ENCODE measurements around the gene PARL. TPM values are rescaled to one million over a fixed set of nuclear protein-coding genes. Genes with fewer than 3 reads are reported as not detected.

The PARL gene
- total and polyA plus RNA-seq, 9 of the 15 experiments (the other 6 are each of a cell fraction or from before 2014, with no cell fraction given) = 39.5 to 82.4 (median 57.4) TPM

GRCh38 chr3:183918178-183918577 is 33.5 kb upstream of the PARL start (continued):
- TF ChIP-seq ZBTB11 (CRISPR knock-in tag; IDR thresholded peaks at IDR 0.05) = no peak
- TF ChIP-seq ZNF253 (CRISPR knock-in tag; conservative IDR thresholded peaks at IDR 0.05) = no peak

GRCh38 chr3:183917776-183918175 is 33.1 kb upstream of the PARL start:
- POLR2A ChIA-PET = interaction anchor here (1.6 kb wide), 1 partner anchor 9 kb away, joined by 5 read pairs; no protein-coding TSS in a partner anchor
- no peak overlapping the region for H3K4me3 ChIP-seq
- WGBS (ENCODE audit: insufficient coverage, low coverage, missing lambda C conversion rate) = 35% methylated on average over 4 of the region's 4 CpGs
- ATAC-seq = no peak; the same call in 2 of the 3 replicates
- no peak overlapping the region for H3K9ac ChIP-seq (ENCODE audit: insufficient read depth in 1 of 2, low read depth in 2 of 2, low read length in 2 of 2)
- H4K20me1 ChIP-seq (replicated peaks; ENCODE audit: control insufficient read depth, insufficient read depth, low read length) = no peaks in the 10 kb centered on the region
- H3K27me3 ChIP-seq (ENCODE audit: control insufficient read depth in 2 of 2, insufficient read depth in 2 of 2, low read length in 2 of 2) = no peaks in the 10 kb centered on the region
- intact Hi-C loops (cut with micrococcal nuclease) (no loop called here), in situ Hi-C loops (cut with MboI) (no loop called here)
- CTCF ChIA-PET (ENCODE audit: low intra/inter-chr PET ratio) = no interaction called here
- TF ChIP-seq NFIC (IDR thresholded peaks at IDR 0.05) (peak; percentile 19; the same call in 1 of the 2 replicates), HSF4 (CRISPR knock-in tag; IDR thresholded peaks at IDR 0.05; ENCODE audit: borderline replicate concordance) (no peak)
- BruUV-seq (replicated peaks) = no TSS peak
- H3K4me1 ChIP-seq (replicated peaks in 1 of 2; ENCODE audit: control insufficient read depth in 2 of 2, insufficient read depth in 2 of 2, low read length in 2 of 2) = peaks cover 0 to 10% of the 10 kb centered on the region in 2 experiments; a peak in 3 of 5 replicates
- no peaks in the 10 kb centered on the region for H3K9me1 ChIP-seq (ENCODE audit: control insufficient read depth, insufficient read depth, low read length)
- H3K79me2 ChIP-seq (ENCODE audit: control insufficient read depth, insufficient read depth, low read length) = no peaks in the 10 kb centered on the region
- H3K36me3 ChIP-seq (ENCODE audit: control insufficient read depth, insufficient read depth, low read length) = peaks cover 23% of the 10 kb centered on the region
- H2AFZ ChIP-seq (ENCODE audit: low read depth, low read length) = no peak overlapping the region
- no peak for FAIRE-seq
- H3K9me3 ChIP-seq (replicated peaks; ENCODE audit: control insufficient read depth, insufficient read depth, low read depth, low read length) = no peaks in the 10 kb centered on the region
- DNase-seq (ENCODE audit: extremely low read depth in 1 of 4, low spot score in 3 of 4) = no peak
- H3K4me2 ChIP-seq (ENCODE audit: insufficient read depth, low read length) = no peak overlapping the region
- H3K27ac ChIP-seq (ENCODE audit: extremely low read depth, low read depth, low read length) = no peak overlapping the region
